ENCODE measurements around the gene MGAT4D. TPM values are rescaled to one million over a fixed set of nuclear protein-coding genes. Genes with fewer than 3 reads are reported as not detected.
"Not testable (repeated sequence)": the region's sequence is repeated elsewhere in the genome, so short reads cannot be mapped to it uniquely, and the experiment has no call there.

The MGAT4D gene
- total RNA-seq, result not detected

GRCh38 chr4:140497747-140498636, at the start of gene MGAT4D:
Gene MGAT4D, minus strand, starts transcription at chr4:140498293. Its CDS starts 71 bp downstream, at chr4:140498222.
- ATAC-seq, result peak; percentile 37
- no peak for DNase-seq (ENCODE audit: low spot score)

DNA sequence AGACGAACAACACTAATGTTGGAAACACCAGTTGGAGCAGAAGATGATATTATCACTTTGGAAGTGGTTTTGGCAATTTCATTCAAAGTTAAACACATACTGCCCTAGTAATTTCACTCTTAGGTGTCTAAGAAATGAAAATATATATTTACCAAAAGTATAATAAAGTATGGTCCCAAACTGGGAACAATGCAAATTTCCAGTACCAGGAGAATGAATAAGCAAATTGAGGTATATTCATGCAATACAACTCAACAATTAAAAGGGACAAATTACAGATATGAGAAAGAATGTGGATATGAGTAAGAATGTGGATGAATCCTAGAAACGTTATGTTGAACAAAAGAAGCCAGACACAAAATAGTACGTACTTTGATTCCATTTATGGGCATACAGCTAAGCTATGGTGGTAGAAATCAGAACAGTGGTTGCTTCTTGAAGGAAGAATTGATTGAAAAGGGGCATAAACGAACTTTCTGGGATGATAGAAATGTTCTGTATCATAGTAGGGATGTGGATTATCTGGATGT, 35.9 kb upstream of the MGAT4D start:
- DNase-seq (ENCODE audit: low spot score) (no peak), ATAC-seq (no peak)

DNA sequence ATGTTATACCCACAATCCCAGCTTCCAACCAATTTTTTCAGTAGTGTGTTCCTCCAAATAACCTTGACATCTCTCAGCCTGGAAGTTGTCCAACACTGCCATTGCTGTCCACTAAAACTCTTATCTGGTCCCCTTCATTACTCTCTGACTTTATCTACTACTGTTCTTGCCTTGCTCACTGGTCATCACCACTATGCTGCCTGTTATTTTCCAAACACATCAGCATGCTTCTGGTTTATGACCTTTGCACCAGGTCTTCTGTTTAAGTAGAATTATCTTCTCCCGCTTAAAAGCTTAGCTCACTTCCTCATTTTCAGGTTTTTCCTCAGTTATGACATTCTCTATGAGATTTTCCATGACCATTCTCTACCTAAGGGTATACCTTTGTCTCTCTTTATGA, 31.3 kb upstream of the MGAT4D start:
- ATAC-seq (no peak), DNase-seq (ENCODE audit: low spot score) (no peak)

DNA sequence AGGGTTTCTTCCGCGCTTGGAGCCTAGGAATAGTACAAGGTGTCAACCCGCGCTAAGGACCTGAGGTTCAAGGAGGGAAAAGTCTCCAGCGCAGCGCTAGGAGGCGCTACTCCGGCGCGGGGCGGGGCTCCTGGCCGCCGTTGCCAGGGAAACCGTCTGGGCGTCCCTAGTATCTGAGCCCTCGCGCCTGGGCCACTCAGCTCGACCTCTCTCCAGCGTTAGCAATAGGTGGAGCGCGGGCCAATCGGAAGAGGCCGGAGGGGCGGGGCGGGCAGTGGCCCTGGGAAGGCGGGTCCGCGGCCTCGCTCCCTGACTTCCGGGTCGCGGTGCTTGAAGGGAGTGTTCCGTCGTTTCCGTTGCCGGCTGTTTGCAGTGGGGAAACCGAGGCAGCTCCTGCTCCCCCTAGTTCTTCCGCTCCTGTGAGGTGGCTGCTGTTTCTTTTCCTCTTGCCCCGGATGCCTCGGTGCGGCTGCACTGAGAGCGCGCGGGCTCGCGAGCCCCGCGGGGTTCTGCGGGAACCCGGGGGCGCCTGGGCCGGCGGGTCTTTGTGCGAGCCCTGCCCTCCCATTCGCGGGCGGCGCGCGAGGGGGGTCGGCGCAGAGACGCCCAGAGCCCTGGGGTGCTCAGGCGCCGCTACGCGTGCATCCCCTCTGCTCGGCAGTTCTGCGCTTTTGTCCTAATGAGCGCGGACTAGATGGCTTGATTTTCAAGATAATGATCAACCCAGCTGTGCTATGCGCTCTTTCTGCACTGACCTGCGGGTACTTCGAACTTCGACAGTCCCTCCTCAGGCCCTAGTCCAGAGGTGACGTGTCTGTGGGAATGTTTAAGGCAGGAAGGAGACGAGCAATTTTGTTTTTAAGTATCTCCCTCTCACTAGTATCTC, 26.0 kb upstream of the MGAT4D start, which contains the start of gene ELMOD2:
Gene ELMOD2 (plus strand): TSS at position 312 of the 886 bp plus-strand sequence. CDS start 1,261 bp downstream, outside the sequence.
- DNase-seq (ENCODE audit: low spot score) (peak; percentile 99), ATAC-seq (peak; percentile 99)

GRCh38 chr4:140523370-140523856, 25.3 kb upstream of the MGAT4D start:
- ATAC-seq (peak; percentile 20), DNase-seq (ENCODE audit: low spot score) (no peak)

- no peak for ATAC-seq
- no peak for DNase-seq (ENCODE audit: low spot score)
Observed at GRCh38 chr4:140515423-140515822, 17.3 kb upstream of the MGAT4D start.

GRCh38 chr4:140513765-140514164, 15.7 kb upstream of the MGAT4D start:
- not testable (repeated sequence) for DNase-seq (ENCODE audit: low spot score); ATAC-seq

- ATAC-seq (no peak), DNase-seq (ENCODE audit: low spot score) (no peak)
Observed at GRCh38 chr4:140504261-140504660, 6.2 kb upstream of the MGAT4D start.

GRCh38 chr4:140499391-140499790, 1.3 kb upstream of the MGAT4D start:
- DNase-seq (ENCODE audit: low spot score), result no peak
- ATAC-seq, result no peak

DNA sequence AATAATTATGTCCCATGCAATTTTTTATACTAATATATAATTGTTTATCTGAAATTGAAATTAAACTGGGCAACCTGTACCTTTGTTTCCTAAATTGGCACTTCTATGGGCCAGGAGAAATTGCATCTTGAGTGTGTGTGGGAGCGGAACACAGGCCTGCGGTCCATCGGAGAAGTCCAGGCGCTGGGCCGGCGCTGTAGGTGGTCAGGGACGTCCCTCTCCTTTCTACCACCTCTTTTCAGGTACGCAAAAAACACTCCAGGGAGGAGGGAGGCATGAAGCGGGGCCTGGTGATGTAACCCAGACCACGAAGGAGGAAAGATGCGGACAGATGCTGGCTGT, 717 bp downstream of the MGAT4D start:
- no peak for ATAC-seq
- DNase-seq (ENCODE audit: low spot score), result no peak

DNA sequence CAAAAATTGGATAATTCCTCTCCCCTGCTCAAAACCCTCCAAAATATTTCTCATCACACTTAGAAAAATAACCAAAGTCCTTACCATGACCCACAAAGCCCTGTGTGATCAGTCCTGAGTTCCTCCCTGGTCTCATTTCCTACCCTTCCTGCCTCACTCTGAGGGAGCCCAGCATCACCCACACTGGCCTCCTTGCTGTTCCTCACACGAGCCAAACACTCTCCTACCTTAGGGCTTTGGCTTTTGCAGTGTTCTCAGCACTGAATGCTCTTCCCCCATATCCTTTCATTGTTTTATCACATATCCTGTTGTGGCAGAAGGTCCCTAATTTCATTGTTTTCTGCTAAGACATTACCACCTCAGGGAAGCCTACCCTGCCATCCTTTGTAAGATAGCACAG, 12.2 kb downstream of the MGAT4D start:
- ATAC-seq (no peak), DNase-seq (ENCODE audit: low spot score) (no peak)

- no peak for ATAC-seq
Observed at GRCh38 chr4:140483445-140483844, 14.6 kb downstream of the MGAT4D start.

GRCh38 chr4:140472156-140472555, 25.9 kb downstream of the MGAT4D start:
- DNase-seq (ENCODE audit: low spot score) (no peak), ATAC-seq (no peak)

More at GRCh38 chr4:140483445-140483844, 14.6 kb downstream of the MGAT4D start:
- DNase-seq (ENCODE audit: low spot score), result no peak

GRCh38 chr4:140469791-140470733, 28.0 kb downstream of the MGAT4D start:
- no peak for DNase-seq (ENCODE audit: low spot score)

GRCh38 chr4:140466146-140466545, 31.9 kb downstream of the MGAT4D start:
- ATAC-seq (no peak), DNase-seq (ENCODE audit: low spot score) (no peak)

More at GRCh38 chr4:140469791-140470733, 28.0 kb downstream of the MGAT4D start:
- no peak for ATAC-seq

GRCh38 chr4:140463614-140464013, 34.5 kb downstream of the MGAT4D start:
- ATAC-seq, result no peak
- DNase-seq (ENCODE audit: low spot score), result no peak

DNA sequence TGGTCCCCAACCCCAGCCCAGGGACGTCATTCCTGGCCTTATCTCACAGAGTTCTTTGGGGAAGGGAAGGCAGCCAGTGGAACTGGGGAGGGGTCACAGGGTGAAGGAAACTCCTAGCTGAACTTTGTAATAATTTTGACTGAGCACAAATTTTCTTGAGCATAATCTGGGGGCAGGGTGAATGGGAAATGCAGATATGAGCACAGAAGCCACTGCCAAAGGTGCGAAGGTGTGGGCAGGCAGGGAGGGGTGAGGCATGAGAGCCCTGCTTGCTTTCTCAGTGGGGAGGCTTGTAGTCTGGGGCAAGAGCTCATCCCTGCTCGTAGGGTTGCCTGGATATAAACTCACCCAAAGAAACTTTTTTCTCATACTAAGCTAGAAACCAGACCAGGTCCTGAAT, 34.9 kb downstream of the MGAT4D start:
- DNase-seq (ENCODE audit: low spot score), result no peak
- no peak for ATAC-seq

- no peak for DNase-seq (ENCODE audit: low spot score)
- no peak for ATAC-seq
Observed at GRCh38 chr4:140450352-140450751, 47.7 kb downstream of the MGAT4D start.

GRCh38 chr4:140448830-140449229, 49.3 kb downstream of the MGAT4D start:
- DNase-seq (ENCODE audit: low spot score) (no peak), ATAC-seq (no peak)

DNA sequence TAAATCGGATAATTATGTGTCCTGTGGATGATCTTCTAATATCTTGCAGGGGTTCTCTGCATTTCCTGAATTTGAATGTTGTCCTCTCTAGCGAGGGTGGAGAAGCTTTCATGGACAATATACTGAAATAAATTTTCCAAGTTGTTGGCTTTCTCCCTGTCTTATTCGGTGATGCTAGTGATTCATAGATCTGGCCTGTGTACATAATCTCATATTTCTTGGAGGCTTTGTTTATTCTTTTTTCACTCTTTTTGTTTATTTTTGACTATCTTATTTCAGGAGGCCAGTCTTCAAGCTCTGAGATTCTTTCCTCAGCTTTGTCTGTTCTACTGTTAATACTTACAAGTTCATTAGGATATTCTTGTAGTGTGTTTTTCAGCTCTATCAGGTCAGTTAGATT, 49.9 kb downstream of the MGAT4D start:
- DNase-seq (ENCODE audit: low spot score) (no peak), ATAC-seq (no peak)
